Glomerular endothelial cell (primary cell): ENCODE measurements around the gene JADE2. TPM values are rescaled to one million over a fixed set of nuclear protein-coding genes. Genes with fewer than 3 reads are reported as not detected.
A peak's percentile ranks its signal among the peaks of the same experiment; 100 is the strongest.
"Not testable (repeated sequence)": the region's sequence is repeated elsewhere in the genome, so short reads cannot be mapped to it uniquely, and the experiment has no call there.

Experiments
- DNase-seq: peaks from one replicate; pipeline ENCODE4 v3.0.0-alpha.2; 2011; ENCODE audit warnings: low read depth, low spot score; ENCODE audit errors: extremely low read depth
- total RNA-seq: library from RNA; depleted of rRNA; stranded (reverse); fragments of >200 nt; gene quantifications from 2 replicates; pipeline ENCODE4 v1.2.3, GENCODE V29; 2015

Gene JADE2
- total RNA-seq, 1 donor from 2014 or later = 24.7 TPM

DNA sequence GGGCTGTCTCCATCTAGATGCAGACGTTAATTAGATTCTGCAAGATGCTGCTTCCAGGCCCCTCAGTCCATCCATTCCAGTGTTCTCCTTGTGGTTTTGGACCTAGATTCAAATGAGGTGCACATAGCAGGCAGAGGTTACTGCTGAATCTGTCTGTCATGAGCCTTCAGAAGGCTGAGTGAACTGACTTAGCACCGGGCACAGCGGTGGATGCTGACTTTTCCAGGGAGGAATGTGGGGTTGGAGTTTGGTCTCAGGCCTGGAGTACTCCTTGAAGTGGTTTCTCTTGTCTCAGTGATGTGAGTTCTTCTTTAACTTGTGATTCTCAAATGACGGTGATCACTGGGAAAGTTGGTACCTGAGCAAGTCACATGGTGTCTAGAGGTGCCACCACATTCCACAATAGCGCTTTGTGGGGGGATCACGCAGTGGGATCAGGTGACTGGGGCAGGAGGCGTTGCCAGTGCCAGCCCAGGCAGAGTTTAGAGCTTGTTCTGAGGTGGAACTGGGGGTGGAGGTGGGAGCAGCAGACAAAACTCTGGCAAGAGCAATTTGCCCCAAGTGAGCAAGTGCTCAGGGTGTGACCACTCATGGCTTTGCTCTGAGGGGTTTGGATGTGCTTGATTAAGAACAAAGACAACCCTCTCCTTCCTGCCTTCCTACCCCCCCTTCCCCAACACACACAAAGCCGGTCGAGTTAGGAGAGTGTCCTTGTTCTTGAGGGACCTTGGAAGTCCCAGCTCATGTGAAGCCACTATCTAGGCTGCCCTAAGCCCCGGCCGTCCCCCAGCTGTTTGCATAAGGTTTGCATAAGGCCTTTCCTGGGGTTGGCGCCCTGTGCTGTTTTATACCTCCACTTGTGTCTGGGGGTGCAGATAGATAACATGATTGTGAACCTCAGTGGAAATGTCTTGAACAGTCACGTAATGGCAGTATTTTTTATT is 25.1 kb downstream of the JADE2 start:
- no peak for DNase-seq

DNA sequence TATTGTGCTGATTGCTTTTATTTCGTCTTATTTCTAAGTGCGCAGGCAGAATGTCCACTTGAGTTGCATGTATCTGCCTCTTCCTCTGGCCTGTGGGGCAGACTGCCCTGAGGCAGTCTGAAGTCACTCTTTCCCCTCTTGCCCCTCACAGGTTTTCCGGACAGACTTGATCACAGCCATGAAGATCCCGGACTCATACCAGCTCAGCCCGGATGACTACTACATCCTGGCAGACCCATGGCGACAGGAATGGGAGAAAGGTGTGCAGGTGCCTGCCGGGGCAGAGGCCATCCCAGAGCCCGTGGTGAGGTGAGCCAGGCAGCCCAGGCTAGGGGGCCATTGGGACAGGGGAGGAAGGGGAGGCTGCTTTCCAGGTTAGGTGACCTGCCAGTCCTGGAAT is 26.4 kb downstream of the JADE2 start:
- DNase-seq = no peak

DNA sequence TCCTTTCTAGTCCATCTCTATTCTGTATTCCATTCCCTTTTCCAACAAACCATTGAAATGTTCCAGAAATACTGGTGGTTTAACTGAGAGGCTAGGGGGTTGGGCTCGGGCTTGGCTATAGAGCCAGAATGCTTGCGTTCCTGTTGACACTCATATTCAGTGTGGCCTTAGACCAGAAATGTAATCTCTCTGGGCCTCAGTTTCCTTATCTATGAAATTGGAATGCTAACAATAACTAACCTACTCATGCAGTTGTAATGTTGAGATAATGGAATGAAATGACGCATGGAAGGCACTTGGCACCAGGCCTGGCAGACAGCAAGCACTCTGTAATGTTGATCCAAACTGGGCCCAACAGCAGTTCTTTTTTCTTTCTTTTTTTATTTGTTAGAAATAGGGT is 26.8 kb downstream of the JADE2 start:
- DNase-seq = peak; percentile 78

DNA sequence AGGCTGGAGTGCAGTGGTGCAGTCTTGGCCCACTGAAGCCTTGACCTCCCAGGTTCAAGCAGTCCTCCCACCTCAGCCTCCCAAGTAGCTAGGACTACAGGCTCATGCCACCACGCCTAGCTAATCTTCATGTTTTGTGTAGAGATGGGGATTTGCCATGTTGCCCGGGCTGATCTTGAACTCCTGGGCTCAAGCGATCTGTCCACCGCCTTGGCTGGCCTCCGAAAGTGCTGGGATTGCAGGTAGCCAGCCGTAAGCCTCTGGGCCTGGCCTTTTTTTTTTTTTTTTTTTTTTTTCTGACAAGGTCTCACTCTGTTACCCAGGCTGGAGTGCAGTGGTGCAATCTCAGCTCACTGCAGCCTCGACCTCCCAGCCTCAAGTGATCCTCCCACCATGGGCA is 27.2 kb downstream of the JADE2 start:
- DNase-seq = not testable (repeated sequence)

DNA sequence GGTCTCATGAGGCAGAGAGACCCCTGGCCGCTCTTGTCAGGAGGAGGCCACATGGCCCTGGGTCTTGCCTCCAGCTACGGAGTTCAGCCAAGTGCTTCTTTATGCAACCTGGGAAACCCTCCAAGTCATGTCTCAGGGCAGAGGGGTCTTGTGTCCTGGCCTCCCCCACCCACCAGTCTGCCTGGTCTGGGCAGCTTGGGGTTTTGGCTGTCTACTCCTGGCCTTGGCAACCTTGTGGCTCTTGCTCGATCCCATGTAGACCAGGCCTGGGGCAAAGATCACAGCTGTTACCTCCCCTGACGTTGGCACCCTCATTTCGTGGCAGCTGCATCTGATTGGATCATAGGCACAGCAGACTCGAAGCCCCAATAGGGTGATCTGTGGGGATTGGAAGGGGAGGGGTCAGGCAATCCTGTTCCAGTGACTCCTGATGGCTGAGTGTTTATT is 28.4 kb downstream of the JADE2 start:
- DNase-seq = no peak

DNA sequence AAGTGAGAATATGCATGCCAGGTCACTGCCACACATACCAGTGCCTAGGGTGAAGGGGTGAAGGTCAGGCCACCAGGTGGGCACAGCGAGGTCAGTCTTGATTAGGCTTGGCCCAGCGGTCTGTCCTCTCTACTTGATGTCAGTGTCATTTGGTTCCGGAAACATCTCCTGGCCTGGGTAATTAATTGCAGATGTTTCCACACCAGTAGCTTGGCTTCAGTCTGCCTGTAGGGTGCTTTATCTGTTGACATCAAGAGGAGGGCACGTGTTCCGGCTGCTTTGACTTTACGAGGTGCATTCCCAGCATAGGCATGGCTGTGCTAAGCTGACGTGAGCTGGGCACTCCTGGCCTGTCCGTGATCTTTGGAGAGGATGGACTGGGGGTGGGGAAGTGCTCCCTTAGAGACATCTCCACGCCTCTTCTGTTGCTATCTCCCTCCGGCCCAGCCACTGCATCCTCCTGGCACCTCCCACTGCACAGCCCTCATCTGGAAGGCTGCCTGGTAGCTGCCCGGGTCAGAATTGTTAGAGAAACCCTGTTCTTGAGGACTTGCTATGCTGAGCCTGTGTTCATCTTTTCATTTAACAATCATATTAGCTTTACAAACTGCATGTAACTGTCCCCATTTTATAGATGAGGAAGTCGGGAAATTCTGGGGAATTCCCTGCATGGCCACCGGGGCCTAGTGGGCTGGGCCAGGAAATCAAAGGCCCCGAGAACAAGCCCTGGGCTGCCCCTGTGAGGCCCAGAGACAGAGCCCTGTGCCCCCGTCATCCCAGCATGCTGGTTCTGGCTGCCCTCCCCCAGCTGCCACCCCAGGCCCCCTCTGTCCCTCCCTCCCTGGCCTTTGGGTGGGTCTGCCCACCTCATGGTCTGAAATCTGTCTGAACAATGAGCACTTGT is 29.1 kb downstream of the JADE2 start:
- no peak for DNase-seq

DNA sequence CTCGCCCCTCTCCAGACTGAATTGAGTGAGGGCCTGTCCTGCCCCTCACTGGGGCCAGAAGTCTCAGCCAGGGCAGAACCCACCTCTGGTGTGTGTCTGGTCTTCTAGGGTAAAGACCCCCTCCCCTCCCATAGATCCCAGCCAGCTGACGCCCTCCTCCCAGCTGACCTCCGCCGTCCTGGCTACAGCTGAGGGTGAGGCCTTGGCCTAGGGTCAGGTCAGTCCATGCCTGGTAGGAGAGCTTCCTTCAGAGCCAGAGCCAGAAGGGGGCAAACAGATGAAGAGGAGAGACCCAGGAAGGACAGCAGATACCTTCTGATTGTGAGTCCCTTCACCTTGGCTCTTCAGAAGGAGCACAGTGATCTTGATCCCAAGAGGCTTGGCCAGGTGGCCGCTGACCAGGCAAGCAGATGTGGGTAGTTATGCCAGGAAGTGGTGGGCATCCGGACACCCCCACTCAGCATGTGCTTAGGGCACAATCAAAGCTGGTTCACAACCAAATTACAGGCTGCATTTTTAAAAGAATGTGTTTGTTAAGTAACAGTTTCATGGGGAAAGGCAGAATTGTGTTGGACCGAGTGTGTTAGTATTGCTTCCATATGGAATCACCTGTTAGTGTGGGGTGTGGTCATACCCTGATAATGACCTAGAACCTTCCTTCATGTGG is 29.9 kb downstream of the JADE2 start:
- DNase-seq = no peak

DNA sequence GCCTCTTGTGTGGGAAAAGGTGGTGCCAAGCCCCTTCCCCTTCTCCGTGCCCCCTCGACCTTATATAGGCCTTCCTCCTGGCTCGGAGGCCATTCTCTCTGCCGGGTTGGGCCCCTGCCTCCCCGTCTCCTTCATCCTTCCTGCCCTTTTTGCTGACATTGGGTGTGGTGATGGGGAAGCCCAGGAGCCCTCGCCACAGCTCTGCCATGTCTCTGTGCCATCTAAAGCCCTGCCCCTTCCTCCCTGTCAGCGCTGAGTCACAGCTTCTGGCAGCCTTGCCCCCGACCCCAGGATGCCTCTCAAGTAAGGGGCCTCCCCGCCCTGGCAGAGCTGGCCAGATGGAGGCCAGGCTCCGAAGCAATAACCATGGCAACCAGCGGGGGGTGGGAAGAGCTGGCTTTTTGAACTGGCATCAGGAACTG is 30.4 kb downstream of the JADE2 start:
- no peak for DNase-seq

DNA sequence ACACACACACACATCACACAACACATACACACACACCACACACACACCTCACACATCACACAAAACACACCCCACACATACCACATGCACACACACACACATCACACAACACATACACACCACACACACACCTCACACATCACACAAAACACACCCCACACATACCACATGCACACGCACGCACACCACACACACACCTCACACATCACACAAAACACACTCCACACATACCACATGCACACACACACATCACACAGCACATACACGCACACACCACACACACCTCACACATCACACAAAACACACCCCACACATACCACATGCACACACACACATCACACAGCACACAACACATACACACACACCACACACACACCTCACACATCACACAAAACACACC is 31.1 kb downstream of the JADE2 start:
- not testable (repeated sequence) for DNase-seq

DNA sequence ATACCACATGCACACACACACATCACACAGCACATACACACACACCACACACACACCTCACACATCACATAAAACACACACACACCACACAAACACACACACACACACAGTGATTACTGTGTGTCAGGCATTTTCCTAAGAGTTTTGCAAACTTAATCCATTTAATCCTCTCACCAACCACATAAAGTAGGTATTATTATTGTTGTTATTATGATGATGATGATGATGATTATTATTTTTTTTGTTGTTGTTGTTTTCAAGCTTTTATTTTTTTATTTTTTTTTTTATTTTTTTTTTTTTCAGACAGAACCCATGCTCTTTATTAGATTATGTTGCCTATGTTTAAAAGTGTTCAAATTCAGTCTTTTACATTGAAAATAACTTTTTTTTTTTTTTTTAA is 31.5 kb downstream of the JADE2 start:
- DNase-seq = no peak

DNA sequence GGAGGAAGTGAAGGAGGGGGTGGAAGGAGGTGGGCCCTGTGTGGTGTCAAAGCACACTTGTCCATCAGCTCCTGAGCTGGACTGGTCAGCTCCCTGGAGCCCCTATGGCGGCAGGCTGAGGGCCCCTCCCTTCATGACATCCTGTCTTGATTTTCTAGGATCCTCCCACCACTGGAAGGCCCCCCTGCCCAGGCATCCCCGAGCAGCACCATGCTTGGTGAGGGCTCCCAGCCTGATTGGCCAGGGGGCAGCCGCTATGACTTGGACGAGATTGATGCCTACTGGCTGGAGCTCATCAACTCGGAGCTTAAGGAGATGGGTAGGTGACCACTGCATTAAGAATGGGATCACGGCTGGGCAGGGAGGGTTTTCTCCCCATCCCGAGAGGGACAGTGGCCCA is 34.2 kb downstream of the JADE2 start:
- no peak for DNase-seq

DNA sequence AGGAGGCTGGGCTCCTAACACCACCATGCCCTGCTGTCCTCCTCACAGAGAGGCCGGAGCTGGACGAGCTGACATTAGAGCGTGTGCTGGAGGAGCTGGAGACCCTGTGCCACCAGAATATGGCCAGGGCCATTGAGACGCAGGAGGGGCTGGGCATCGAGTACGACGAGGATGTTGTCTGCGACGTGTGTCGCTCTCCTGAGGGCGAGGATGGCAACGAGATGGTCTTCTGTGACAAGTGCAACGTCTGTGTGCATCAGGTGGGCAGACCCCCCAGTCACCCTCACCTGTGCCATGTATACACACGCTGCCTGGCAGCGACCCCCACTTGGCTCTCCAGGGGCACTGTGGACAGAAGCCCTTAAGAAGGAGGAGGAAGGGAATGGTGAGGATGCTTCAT is 35.2 kb downstream of the JADE2 start:
- no peak for DNase-seq

DNA sequence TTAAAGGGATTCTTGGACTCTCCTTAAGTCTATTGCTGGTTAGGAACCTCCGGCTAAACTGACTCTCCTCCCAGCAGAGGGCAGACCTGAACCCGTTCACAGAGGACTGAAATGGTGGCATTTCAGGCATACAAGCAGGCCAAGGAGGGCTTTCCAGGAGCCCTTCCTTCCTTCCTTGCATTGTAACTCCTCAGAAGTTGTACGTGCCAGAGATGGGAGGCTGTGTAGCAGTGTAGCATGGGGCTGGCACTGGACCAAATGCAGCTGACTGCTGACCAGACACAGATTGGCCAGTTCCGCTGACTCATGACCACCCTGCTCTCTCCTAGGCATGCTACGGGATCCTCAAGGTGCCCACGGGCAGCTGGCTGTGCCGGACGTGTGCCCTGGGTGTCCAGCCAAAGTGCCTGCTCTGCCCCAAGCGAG is 36.4 kb downstream of the JADE2 start:
- peak; percentile 94 for DNase-seq

DNA sequence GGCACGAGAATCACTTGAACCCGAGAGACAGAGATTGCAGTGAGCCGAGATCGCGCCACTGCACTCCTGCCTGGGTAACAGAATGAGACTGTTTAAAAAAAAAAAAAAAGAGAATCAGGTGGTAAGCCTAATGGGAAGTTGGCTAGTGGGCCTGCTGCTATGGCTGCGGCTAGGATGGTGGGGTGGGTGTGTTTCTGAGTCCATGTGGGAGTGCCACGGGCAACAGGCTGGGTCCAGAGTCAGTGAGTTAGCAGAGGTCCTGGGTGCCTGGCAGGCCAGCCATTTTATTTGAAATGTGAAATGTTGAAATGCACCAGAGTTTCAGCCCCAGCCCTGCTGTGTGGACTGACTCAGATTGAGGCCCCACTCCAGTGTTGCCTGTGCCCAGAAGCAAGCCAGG is 37.8 kb downstream of the JADE2 start:
- DNase-seq = no peak

DNA sequence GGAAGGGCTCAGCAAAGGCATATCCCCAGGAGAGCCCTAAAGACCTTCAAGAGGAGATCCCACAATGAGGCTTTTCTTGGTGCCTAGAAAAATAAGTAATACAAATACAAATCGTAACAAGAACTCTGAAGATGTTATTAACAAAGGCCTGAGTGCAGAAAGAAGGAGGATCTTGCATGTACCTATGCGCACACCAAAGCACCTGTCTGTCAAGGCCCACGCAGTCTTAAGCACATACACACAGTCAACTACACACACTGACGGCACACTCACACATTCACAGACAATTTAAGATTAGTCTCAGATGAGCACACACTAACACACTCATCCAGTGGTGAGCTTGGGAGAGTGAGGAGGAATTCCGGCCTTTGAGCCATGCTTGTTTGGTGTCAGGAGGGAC is 38.5 kb downstream of the JADE2 start:
- DNase-seq = no peak

DNA sequence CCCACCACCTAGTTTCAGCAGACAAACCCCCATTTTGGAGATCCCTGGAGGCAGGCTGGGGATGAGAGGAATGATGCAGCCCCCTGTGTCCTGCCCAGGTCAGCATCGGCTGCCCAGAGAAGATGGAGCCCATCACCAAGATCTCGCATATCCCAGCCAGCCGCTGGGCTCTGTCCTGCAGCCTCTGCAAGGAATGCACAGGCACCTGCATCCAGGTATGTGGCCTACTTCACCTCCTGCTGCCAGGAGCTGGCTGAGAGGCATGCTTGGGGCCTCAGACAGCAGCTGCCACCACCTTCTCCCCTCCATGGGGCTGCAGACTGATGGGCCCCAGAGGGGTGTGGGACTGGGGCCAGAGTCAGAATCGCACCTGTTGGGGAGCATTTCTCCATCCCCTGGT is 38.9 kb downstream of the JADE2 start:
- no peak for DNase-seq

DNA sequence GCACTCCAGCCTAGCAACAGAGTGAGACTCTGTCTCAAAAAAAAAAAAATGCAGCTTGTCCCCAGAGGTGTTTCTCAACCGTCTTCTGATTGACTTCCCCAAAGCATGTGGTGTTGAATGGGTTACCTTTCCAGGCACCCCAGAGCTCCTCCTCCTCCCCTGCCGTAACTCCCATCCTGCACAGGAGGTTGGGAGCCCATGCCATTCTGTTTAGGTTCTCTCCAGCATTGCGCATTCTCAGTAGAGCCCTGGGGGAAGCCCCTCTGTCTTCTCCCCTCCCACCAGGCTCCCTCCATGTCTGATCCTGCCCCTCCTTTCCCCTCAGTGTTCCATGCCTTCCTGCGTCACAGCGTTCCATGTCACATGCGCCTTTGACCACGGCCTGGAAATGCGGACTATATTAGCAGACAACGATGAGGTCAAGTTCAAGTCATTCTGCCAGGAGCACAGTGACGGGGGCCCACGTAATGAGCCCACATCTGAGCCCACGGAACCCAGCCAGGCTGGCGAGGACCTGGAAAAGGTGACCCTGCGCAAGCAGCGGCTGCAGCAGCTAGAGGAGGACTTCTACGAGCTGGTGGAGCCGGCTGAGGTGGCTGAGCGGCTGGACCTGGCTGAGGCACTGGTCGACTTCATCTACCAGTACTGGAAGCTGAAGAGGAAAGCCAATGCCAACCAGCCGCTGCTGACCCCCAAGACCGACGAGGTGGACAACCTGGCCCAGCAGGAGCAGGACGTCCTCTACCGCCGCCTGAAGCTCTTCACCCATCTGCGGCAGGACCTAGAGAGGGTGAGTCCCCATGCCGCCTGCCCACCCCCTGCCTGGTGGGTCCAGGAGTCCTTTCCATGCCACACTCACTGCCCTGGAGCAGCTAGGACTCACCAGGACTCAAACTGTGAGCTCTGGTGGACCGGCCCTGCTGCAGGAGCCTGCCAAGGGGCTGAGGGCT is 40.6 kb downstream of the JADE2 start:
- no peak for DNase-seq

DNA sequence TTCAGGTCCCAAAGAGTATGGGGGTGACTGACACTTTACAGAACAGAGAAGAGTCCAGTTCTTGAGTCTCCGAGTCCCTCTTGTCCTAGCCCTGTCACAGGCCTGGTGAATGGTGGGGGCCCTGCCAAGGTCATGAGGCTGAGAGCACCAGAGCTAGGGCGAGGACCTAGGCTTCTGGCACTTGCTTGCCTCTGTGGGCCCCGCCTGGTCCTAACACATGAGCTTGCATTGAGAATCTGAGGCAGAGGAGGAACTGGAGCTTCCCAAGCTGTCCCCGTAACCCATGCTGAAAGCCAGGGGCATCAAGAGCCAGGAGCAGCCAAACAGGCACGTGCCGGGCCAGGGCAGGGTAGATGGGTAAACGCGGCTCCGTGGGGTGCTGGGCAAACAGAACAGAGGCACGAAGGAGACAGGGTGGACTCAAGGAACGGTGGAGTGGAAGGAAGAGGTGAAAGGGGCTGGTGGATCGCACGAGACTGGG is 41.3 kb downstream of the JADE2 start:
- DNase-seq = no peak

DNA sequence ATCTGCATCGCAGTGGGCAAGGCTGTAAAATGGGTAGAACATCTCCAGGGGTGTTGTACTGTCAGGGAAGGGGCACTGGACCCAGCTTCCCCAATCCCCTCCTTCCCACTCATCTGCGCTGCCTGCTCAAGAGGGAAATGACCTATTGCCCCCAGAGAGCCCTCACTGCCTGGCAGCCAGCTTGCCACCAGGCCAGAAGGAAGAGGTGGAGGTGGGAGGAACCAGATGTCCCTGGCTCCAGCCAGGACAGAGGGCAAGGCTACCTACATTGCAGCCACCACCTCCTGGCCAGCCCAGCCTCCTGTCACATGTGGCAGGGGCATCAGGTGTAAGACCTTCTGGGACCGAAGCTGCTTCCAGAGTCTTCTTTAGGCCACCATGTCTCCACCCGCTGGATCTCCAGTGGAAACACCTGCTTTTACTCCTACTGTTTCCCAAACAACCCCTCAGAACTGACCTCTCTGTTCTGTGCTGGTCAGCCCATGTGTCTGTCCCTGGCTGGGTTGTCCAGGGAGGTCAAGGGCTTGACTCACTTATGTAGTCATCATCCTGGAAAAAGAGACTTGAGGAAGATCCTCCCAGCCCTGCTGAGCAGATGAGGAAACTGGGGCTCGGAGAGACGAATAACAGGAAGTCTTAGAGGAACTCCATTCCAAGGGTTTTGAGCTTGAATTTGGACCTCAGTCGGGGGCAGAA is 42.3 kb downstream of the JADE2 start:
- DNase-seq = no peak
